ENCODE data around the gene JUNB.

JUNB gene

GRCh38 chr19:12791345-12792050, at the start of gene JUNB:
TSS of gene JUNB (plus strand) at chr19:12791486. CDS start at chr19:12791772, 286 bp downstream.
- Histone ChIP-seq H3K27me3 (ENCODE audit: control insufficient read depth in 1 of 2, insufficient read depth in 2 of 2, low read length in 2 of 2) (no peaks in the 10 kb centered on the region), H3K4me3 (ENCODE audit: low read length in 2 of 2) (peak within 1 kb of the TSS; percentile 97 to 100), H3K27ac (ENCODE audit: low read length) (peak within 1 kb of the TSS; percentile 100), H3K36me3 (ENCODE audit: control insufficient read depth in 2 of 2, insufficient read depth in 2 of 2, low read length in 2 of 2) (peaks cover 0 to 4% of the 10 kb centered on the region in 2 donors), H3K4me1 (ENCODE audit: control insufficient read depth, insufficient read depth, low read length) (peaks cover 49% of the 10 kb centered on the region), H3K9me3 (ENCODE audit: control insufficient read depth in 2 of 2, low read length in 2 of 2) (no peaks in the 10 kb centered on the region), H3K9ac (ENCODE audit: low read length in 2 of 2) (peak within 1 kb of the TSS; percentile 97 to 100)

DNA sequence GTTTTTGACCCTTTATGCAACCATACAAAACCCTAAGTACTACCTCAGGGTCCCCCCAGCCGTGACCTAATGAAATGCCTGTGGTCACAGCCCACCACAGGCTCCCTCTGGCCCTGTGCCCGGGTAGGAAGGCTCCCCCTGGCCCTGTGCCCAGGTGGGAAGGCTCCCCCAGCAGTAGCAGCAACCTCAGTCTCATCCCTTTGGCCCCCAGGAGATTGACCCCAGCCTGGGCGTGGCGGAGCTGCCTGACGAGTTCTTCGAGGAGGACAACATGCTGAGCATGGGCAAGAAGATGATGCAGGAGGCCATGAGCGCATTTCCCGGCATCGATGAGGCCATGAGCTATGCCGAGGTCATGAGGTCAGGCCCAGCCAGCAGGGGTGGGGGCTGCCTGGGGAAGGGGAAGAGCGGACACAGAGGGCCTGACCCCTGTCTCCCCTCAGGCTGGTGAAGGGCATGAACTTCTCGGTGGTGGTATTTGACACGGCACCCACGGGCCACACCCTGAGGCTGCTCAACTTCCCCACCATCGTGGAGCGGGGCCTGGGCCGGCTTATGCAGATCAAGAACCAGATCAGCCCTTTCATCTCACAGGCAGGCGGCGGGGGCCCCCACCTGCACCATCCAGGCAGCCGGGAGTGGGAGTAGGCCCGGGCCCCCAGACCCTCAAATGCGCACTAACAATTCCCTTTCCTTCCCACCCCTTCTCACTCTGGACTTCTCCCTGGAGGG, 46.0 kb upstream of the JUNB start:
- H3K4me3 ChIP-seq (ENCODE audit: low read length in 2 of 2), result no peak overlapping the region
- H3K36me3 ChIP-seq (ENCODE audit: control insufficient read depth in 2 of 2, insufficient read depth in 2 of 2, low read length in 2 of 2), result peaks cover 23 to 25% of the 10 kb centered on the region in 2 donors
- peaks cover 0 to 6% of the 10 kb centered on the region in 2 donors for H3K27me3 ChIP-seq (ENCODE audit: control insufficient read depth in 1 of 2, insufficient read depth in 2 of 2, low read length in 2 of 2)
- H3K27ac ChIP-seq (ENCODE audit: low read length), result no peak overlapping the region
- no peaks in the 10 kb centered on the region for H3K4me1 ChIP-seq (ENCODE audit: control insufficient read depth, insufficient read depth, low read length)
- peaks cover 0 to 8% of the 10 kb centered on the region in 2 donors for H3K9me3 ChIP-seq (ENCODE audit: control insufficient read depth in 2 of 2, low read length in 2 of 2)
- no peak overlapping the region for H3K9ac ChIP-seq (ENCODE audit: low read length in 2 of 2)

GRCh38 chr19:12748489-12748888, 42.8 kb upstream of the JUNB start:
- Histone ChIP-seq H3K27ac (ENCODE audit: low read length) (no peak overlapping the region), H3K4me3 (ENCODE audit: low read length in 2 of 2) (no peak overlapping the region), H3K27me3 (ENCODE audit: control insufficient read depth in 1 of 2, insufficient read depth in 2 of 2, low read length in 2 of 2) (peaks cover 7 to 13% of the 10 kb centered on the region in 2 donors), H3K9me3 (ENCODE audit: control insufficient read depth in 2 of 2, low read length in 2 of 2) (peaks cover 0 to 8% of the 10 kb centered on the region in 2 donors), H3K4me1 (ENCODE audit: control insufficient read depth, insufficient read depth, low read length) (no peaks in the 10 kb centered on the region), H3K9ac (ENCODE audit: low read length in 2 of 2) (no peak overlapping the region), H3K36me3 (ENCODE audit: control insufficient read depth in 2 of 2, insufficient read depth in 2 of 2, low read length in 2 of 2) (peaks cover 21 to 23% of the 10 kb centered on the region in 2 donors)

GRCh38 chr19:12749938-12750521, 41.3 kb upstream of the JUNB start:
- H3K4me1 ChIP-seq (ENCODE audit: control insufficient read depth, insufficient read depth, low read length), result no peaks in the 10 kb centered on the region
- H3K9ac ChIP-seq (ENCODE audit: low read length in 2 of 2), result no peak overlapping the region
- no peak overlapping the region for H3K27ac ChIP-seq (ENCODE audit: low read length)
- H3K4me3 ChIP-seq (ENCODE audit: low read length in 2 of 2), result no peak overlapping the region
- H3K27me3 ChIP-seq (ENCODE audit: control insufficient read depth in 1 of 2, insufficient read depth in 2 of 2, low read length in 2 of 2), result peaks cover 7 to 13% of the 10 kb centered on the region in 2 donors
- H3K36me3 ChIP-seq (ENCODE audit: control insufficient read depth in 2 of 2, insufficient read depth in 2 of 2, low read length in 2 of 2), result peaks cover 16 to 17% of the 10 kb centered on the region in 2 donors
- peaks cover 0 to 8% of the 10 kb centered on the region in 2 donors for H3K9me3 ChIP-seq (ENCODE audit: control insufficient read depth in 2 of 2, low read length in 2 of 2)

DNA sequence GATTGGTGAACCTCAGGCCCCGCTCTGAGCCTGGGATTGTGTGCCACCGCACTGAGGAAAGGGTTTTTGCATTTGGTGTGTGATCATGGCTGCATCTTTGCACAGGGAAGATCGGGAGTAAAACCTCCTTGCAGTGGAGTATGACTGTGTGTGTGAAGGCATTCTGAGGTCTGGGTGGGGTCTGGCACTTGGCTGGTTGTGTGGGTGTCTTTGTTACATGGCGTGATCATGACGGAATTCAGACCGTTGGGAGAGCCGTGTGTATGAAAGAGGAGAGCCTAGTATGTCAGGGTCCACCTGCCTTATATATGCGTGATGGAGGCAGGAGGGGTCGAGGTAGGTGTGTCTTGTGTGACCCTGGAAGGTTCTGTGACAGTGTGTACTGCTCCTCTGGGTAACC, 40.4 kb upstream of the JUNB start:
- Histone ChIP-seq H3K9me3 (ENCODE audit: control insufficient read depth in 2 of 2, low read length in 2 of 2) (peaks cover 0 to 8% of the 10 kb centered on the region in 2 donors), H3K9ac (ENCODE audit: low read length in 2 of 2) (no peak overlapping the region), H3K4me1 (ENCODE audit: control insufficient read depth, insufficient read depth, low read length) (no peaks in the 10 kb centered on the region), H3K27me3 (ENCODE audit: control insufficient read depth in 1 of 2, insufficient read depth in 2 of 2, low read length in 2 of 2) (peaks cover 7 to 13% of the 10 kb centered on the region in 2 donors), H3K36me3 (ENCODE audit: control insufficient read depth in 2 of 2, insufficient read depth in 2 of 2, low read length in 2 of 2) (peaks cover 12 to 13% of the 10 kb centered on the region in 2 donors), H3K27ac (ENCODE audit: low read length) (no peak overlapping the region), H3K4me3 (ENCODE audit: low read length in 2 of 2) (no peak overlapping the region)

DNA sequence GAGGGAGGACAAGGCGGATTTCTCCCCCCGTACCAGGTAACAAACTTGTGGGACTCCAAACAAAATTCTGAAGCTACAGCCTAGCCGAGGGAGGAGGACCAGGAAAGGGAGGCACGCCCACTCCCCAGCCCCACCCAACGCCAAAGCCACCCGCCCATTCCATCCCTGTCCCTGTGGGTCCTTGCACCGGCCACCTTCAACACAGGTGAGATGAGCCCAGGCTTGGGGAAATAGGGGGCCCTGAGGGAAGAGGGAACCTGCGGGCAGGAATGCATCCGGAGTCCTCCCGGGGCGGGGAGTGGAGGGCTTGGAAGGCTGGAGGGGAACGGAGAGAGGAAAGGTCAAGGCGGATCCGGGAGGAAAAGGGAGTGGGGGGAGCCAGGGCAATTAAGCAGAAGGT, 39.7 kb upstream of the JUNB start, which contains the start of gene BEST2:
TSS of gene BEST2 (plus strand) at position 157 of the 400 bp plus-strand sequence. CDS start 802 bp downstream, outside the sequence.
- no peak within 1 kb of the TSS for H3K4me3 ChIP-seq (ENCODE audit: low read length in 2 of 2)
- H3K27ac ChIP-seq (ENCODE audit: low read length), result no peak within 1 kb of the TSS
- H3K36me3 ChIP-seq (ENCODE audit: control insufficient read depth in 2 of 2, insufficient read depth in 2 of 2, low read length in 2 of 2), result peaks cover 10 to 11% of the 10 kb centered on the region in 2 donors
- H3K9me3 ChIP-seq (ENCODE audit: control insufficient read depth in 2 of 2, low read length in 2 of 2), result peaks cover 0 to 8% of the 10 kb centered on the region in 2 donors
- no peaks in the 10 kb centered on the region for H3K4me1 ChIP-seq (ENCODE audit: control insufficient read depth, insufficient read depth, low read length)
- peaks cover 7 to 13% of the 10 kb centered on the region in 2 donors for H3K27me3 ChIP-seq (ENCODE audit: control insufficient read depth in 1 of 2, insufficient read depth in 2 of 2, low read length in 2 of 2)
- H3K9ac ChIP-seq (ENCODE audit: low read length in 2 of 2), result no peak within 1 kb of the TSS

- Histone ChIP-seq H3K4me3 (ENCODE audit: low read length in 2 of 2) (no peak overlapping the region), H3K9ac (ENCODE audit: low read length in 2 of 2) (no peak overlapping the region), H3K27me3 (ENCODE audit: control insufficient read depth in 1 of 2, insufficient read depth in 2 of 2, low read length in 2 of 2) (peaks cover 7 to 13% of the 10 kb centered on the region in 2 donors), H3K4me1 (ENCODE audit: control insufficient read depth, insufficient read depth, low read length) (peaks cover under 1% of the 10 kb centered on the region), H3K36me3 (ENCODE audit: control insufficient read depth in 2 of 2, insufficient read depth in 2 of 2, low read length in 2 of 2) (peaks cover 7 to 8% of the 10 kb centered on the region in 2 donors), H3K9me3 (ENCODE audit: control insufficient read depth in 2 of 2, low read length in 2 of 2) (peaks cover 0 to 7% of the 10 kb centered on the region in 2 donors), H3K27ac (ENCODE audit: low read length) (no peak overlapping the region)
Measured at GRCh38 chr19:12752056-12752781, 39.1 kb upstream of the JUNB start.

DNA sequence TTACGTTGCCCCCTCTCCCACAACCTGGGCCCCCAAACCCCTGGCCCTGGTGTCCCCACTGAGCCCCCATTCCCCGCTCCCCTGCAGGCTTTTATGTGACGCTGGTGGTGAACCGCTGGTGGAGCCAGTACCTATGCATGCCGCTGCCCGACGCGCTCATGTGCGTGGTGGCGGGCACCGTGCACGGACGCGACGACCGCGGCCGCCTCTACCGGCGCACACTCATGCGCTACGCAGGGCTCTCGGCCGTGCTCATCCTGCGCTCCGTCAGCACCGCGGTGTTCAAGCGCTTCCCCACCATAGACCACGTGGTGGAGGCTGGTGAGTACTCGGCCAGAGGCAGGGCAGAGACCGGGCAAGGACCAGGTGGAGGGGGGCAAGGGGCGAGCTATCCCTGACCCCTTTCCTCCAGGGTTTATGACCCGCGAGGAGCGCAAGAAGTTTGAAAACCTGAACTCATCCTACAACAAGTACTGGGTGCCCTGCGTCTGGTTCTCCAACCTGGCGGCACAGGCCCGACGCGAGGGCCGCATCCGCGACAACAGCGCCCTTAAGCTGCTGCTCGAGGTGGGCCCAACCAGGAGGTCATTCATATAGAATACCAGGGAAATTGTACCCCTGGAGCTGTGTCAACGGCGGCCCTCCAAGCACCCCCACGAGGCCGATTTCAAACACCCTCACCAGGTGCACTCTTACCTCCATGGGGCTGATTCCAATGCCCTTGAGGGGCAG, 36.7 kb upstream of the JUNB start:
- Histone ChIP-seq H3K4me1 (ENCODE audit: control insufficient read depth, insufficient read depth, low read length) (peaks cover 9% of the 10 kb centered on the region), H3K27ac (ENCODE audit: low read length) (no peak overlapping the region), H3K4me3 (ENCODE audit: low read length in 2 of 2) (no peak overlapping the region), H3K9ac (ENCODE audit: low read length in 2 of 2) (no peak overlapping the region), H3K9me3 (ENCODE audit: control insufficient read depth in 2 of 2, low read length in 2 of 2) (no peaks in the 10 kb centered on the region), H3K27me3 (ENCODE audit: control insufficient read depth in 1 of 2, insufficient read depth in 2 of 2, low read length in 2 of 2) (peaks cover 7 to 8% of the 10 kb centered on the region in 2 donors), H3K36me3 (ENCODE audit: control insufficient read depth in 2 of 2, insufficient read depth in 2 of 2, low read length in 2 of 2) (no peaks in the 10 kb centered on the region)

GRCh38 chr19:12756150-12756883, 35.0 kb upstream of the JUNB start:
- no peaks in the 10 kb centered on the region for H3K36me3 ChIP-seq (ENCODE audit: control insufficient read depth in 2 of 2, insufficient read depth in 2 of 2, low read length in 2 of 2)
- H3K9me3 ChIP-seq (ENCODE audit: control insufficient read depth in 2 of 2, low read length in 2 of 2), result no peaks in the 10 kb centered on the region
- H3K4me1 ChIP-seq (ENCODE audit: control insufficient read depth, insufficient read depth, low read length), result peaks cover 9% of the 10 kb centered on the region
- no peak overlapping the region for H3K9ac ChIP-seq (ENCODE audit: low read length in 2 of 2)
- H3K4me3 ChIP-seq (ENCODE audit: low read length in 2 of 2), result no peak overlapping the region
- no peak overlapping the region for H3K27ac ChIP-seq (ENCODE audit: low read length)
- H3K27me3 ChIP-seq (ENCODE audit: control insufficient read depth in 1 of 2, insufficient read depth in 2 of 2, low read length in 2 of 2), result peaks cover 3% of the 10 kb centered on the region in 2 donors

Measured in stomach smooth muscle (tissue), 2 donors.